ENCODE data around the gene HOXA4. TPM values are rescaled to one million over a fixed set of nuclear protein-coding genes. Genes with fewer than 3 reads are reported as not detected.

Gene HOXA4
- total RNA-seq, 1 donor from 2014 or later: 2.1 TPM

- peaks cover 0 to 17% of the 10 kb centered on the region in 2 donors for H3K36me3 ChIP-seq
- H3K9me3 ChIP-seq: no peaks in the 10 kb centered on the region
- intact Hi-C loops (cut with DNase I): no loop called here
- peaks cover 0 to 32% of the 10 kb centered on the region in 2 donors for H3K4me1 ChIP-seq
- peak overlapping the region; percentile 68 to 69 for H3K4me3 ChIP-seq
- TF ChIP-seq CTCF (IDR thresholded peaks at IDR 0.05): no peak
- peak in 1 of 2 donors; percentile 73 for DNase-seq (ENCODE audit: low spot score in 2 of 2)
- no peaks in the 10 kb centered on the region for H3K27me3 ChIP-seq
- peak overlapping the region; percentile 83 to 88 for H3K27ac ChIP-seq
Observed at GRCh38 chr7:27148031-27148755, 17.6 kb upstream of the HOXA4 start.

GRCh38 chr7:27147199-27148030, 16.9 kb upstream of the HOXA4 start, which contains the start of gene HOXA6:
Gene HOXA6, minus strand, starts transcription at chr7:27147774. Its CDS starts 25 bp downstream, at chr7:27147749.
- peak in 1 of 2 donors; percentile 88 for DNase-seq (ENCODE audit: low spot score in 2 of 2)

GRCh38 chr7:27146491-27147198, 16.1 kb upstream of the HOXA4 start:
- Histone ChIP-seq H3K27me3 (no peaks in the 10 kb centered on the region), H3K27ac (peak overlapping the region; percentile 83 to 88), H3K36me3 (peaks cover 0 to 17% of the 10 kb centered on the region in 2 donors), H3K9me3 (no peaks in the 10 kb centered on the region), H3K4me1 (peaks cover 0 to 27% of the 10 kb centered on the region in 2 donors), H3K4me3 (peak overlapping the region; percentile 68 to 69)
- intact Hi-C loops (cut with DNase I): no loop called here
- DNase-seq (ENCODE audit: low spot score in 2 of 2): peak in 1 of 2 donors; percentile 61
- no peak for TF ChIP-seq CTCF (IDR thresholded peaks at IDR 0.05)

More at GRCh38 chr7:27147199-27148030, 16.9 kb upstream of the HOXA4 start, which contains the start of gene HOXA6:
- no peaks in the 10 kb centered on the region for H3K27me3 ChIP-seq
- no peaks in the 10 kb centered on the region for H3K9me3 ChIP-seq
- peak within 1 kb of the TSS; percentile 83 to 88 for H3K27ac ChIP-seq
- no peak for TF ChIP-seq CTCF (IDR thresholded peaks at IDR 0.05)
- peaks cover 0 to 17% of the 10 kb centered on the region in 2 donors for H3K36me3 ChIP-seq
- H3K4me1 ChIP-seq: peaks cover 0 to 28% of the 10 kb centered on the region in 2 donors
- intact Hi-C loops (cut with DNase I): no loop called here
- H3K4me3 ChIP-seq: peak within 1 kb of the TSS; percentile 68 to 69

GRCh38 chr7:27145914-27146412, 15.4 kb upstream of the HOXA4 start:
- no peak for DNase-seq (ENCODE audit: low spot score in 2 of 2)
- no peaks in the 10 kb centered on the region for H3K27me3 ChIP-seq
- no peaks in the 10 kb centered on the region for H3K9me3 ChIP-seq
- intact Hi-C loops (cut with DNase I): no loop called here
- H3K27ac ChIP-seq: peak overlapping the region in 1 of 2 donors; percentile 34
- H3K36me3 ChIP-seq: peaks cover 0 to 17% of the 10 kb centered on the region in 2 donors
- H3K4me3 ChIP-seq: no peak overlapping the region
- H3K4me1 ChIP-seq: peaks cover 0 to 23% of the 10 kb centered on the region in 2 donors
- TF ChIP-seq CTCF (IDR thresholded peaks at IDR 0.05): no peak
